ENCODE results near the gene MVB12B. TPM values are rescaled to one million over a fixed set of nuclear protein-coding genes. Genes with fewer than 3 reads are reported as not detected.

Gene MVB12B
- total RNA-seq, 2 experiments from 2014 or later: 14.3 to 15.3 TPM

DNA sequence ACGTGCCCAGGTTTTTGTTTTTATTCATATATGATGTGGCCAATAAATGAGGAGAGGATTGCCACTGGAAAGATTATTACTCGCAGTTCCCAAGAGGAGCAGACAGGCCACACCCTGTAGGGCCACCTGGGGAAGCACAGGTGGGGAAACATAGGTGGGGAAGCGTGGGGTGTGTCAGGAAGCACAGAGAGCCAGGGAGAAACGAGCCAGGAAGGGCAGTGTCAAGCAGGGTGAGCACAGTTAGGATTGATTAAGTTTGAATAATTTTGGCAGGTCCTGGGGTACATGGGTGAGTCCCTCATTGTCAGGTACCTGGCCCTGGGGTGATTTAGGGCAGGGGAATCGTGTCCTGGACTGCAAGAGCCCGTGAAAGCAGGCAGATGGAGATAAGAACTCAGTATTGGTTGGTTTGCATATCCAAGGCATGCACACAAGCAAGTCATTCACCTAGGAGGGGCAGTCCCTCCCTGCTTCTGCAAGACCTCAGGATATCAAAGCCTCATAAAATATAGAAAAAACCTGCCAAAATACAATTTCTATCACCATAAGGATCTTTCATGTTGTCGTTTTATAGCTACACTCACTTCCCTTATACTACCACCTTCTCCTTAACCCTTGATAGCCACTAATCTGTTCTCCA is 22.4 kb downstream of the MVB12B start:
- no peak overlapping the region for H3K27ac ChIP-seq (ENCODE audit: low read depth in 1 of 2, low read length in 2 of 2)
- peaks cover 18% of the 10 kb centered on the region for H3K4me1 Mint-ChIP-seq (ENCODE audit: low read depth)
- no peak overlapping the region for H3K4me3 ChIP-seq (ENCODE audit: low read length)
- POLR2A ChIA-PET: interaction anchor here (1.2 kb wide), 1 partner anchor 23 kb away, joined by 3 read pairs; no protein-coding TSS in a partner anchor
- ATAC-seq (ENCODE audit: poor library complexity) (no peak), DNase-seq (no peak)
- CTCF ChIA-PET: no interaction called here
- H3K36me3 ChIP-seq (ENCODE audit: insufficient read depth, low read length): peaks cover 9% of the 10 kb centered on the region
- TF ChIP-seq, protein P1, sequence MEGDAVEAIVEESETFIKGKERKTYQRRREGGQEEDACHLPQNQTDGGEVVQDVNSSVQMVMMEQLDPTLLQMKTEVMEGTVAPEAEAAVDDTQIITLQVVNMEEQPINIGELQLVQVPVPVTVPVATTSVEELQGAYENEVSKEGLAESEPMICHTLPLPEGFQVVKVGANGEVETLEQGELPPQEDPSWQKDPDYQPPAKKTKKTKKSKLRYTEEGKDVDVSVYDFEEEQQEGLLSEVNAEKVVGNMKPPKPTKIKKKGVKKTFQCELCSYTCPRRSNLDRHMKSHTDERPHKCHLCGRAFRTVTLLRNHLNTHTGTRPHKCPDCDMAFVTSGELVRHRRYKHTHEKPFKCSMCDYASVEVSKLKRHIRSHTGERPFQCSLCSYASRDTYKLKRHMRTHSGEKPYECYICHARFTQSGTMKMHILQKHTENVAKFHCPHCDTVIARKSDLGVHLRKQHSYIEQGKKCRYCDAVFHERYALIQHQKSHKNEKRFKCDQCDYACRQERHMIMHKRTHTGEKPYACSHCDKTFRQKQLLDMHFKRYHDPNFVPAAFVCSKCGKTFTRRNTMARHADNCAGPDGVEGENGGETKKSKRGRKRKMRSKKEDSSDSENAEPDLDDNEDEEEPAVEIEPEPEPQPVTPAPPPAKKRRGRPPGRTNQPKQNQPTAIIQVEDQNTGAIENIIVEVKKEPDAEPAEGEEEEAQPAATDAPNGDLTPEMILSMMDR (IDR thresholded peaks at IDR 0.05): no peak
- H3K4me3 Mint-ChIP-seq: no peak overlapping the region
- no peaks in the 10 kb centered on the region for H3K27me3 Mint-ChIP-seq
- no peaks in the 10 kb centered on the region for H3K4me1 ChIP-seq (ENCODE audit: insufficient read depth, low read length)
- peaks cover 4% of the 10 kb centered on the region for H3K9me3 Mint-ChIP-seq
- H3K27me3 ChIP-seq (ENCODE audit: control insufficient read depth in 1 of 2, insufficient read depth in 2 of 2, low read length in 2 of 2): no peaks in the 10 kb centered on the region
- H3K9me3 ChIP-seq (ENCODE audit: control insufficient read depth in 1 of 2, insufficient read depth in 1 of 2, low read length in 2 of 2): peaks cover 4 to 5% of the 10 kb centered on the region in 2 experiments
- H3K36me3 Mint-ChIP-seq (ENCODE audit: low read depth): peaks cover 48% of the 10 kb centered on the region
- intact Hi-C loops (cut with DNase I, micrococcal nuclease): no loop called here
- H3K27ac Mint-ChIP-seq: no peak overlapping the region

DNA sequence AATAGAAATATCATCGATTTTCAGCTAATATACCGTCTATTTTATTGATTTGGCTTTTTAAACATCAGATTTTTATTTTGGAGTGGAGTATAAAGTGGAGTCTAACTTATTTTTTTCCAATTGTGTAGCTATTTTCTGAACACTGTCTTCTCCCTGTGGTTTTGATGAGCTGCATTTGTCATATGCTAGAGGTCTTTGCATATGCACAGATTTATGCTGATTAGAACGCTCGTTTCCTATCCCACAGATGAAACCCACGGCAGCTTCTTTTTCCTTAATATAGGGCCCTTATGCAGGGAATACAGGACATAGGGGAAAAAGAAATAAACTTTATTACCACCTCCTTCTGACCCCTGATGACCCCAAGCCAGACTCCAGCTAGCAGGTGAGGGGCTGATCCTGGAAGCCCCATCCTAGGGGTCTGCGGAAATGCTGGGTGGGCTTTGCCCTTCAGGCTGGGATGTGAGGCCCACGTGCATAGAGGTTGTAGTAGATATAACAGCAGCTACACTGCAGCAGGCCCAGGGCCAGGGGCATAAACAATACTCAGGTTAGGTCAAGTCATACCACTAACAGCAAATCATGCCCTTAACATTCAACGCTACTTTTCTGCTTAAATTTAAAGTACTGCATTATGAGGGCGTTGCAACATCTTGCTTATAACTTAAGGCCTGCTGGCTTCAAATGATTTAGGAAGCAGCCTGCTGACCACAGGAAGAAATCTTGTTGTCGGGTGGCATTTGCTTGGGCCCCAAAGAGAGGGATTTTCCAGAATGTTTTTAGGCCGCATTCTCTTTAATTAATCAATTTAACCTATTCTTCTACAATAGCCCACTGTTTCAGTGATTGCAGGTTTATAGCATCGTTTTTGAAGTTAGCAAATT is 28.5 kb downstream of the MVB12B start:
- H3K9me3 ChIP-seq (ENCODE audit: control insufficient read depth in 1 of 2, insufficient read depth in 1 of 2, low read length in 2 of 2): peaks cover 4 to 5% of the 10 kb centered on the region in 2 experiments
- ChIA-PET POLR2A (no interaction called here), CTCF (no interaction called here)
- peaks cover 3% of the 10 kb centered on the region for H3K36me3 ChIP-seq (ENCODE audit: insufficient read depth, low read length)
- no peak for DNase-seq
- Mint-ChIP-seq H3K4me1 (ENCODE audit: low read depth) (peaks cover 27% of the 10 kb centered on the region), H3K4me3 (no peak overlapping the region), H3K27ac (no peak overlapping the region), H3K27me3 (no peaks in the 10 kb centered on the region), H3K9me3 (peaks cover 6% of the 10 kb centered on the region), H3K36me3 (ENCODE audit: low read depth) (peaks cover 28% of the 10 kb centered on the region)
- TF ChIP-seq, protein P1 (IDR thresholded peaks at IDR 0.05): no peak
- H3K4me3 ChIP-seq (ENCODE audit: low read length): no peak overlapping the region
- no peaks in the 10 kb centered on the region for H3K4me1 ChIP-seq (ENCODE audit: insufficient read depth, low read length)
- no peak for ATAC-seq (ENCODE audit: poor library complexity)
- no peaks in the 10 kb centered on the region for H3K27me3 ChIP-seq (ENCODE audit: control insufficient read depth in 1 of 2, insufficient read depth in 2 of 2, low read length in 2 of 2)
- intact Hi-C loops (cut with DNase I, micrococcal nuclease): no loop called here
- H3K27ac ChIP-seq (ENCODE audit: low read depth in 1 of 2, low read length in 2 of 2): no peak overlapping the region

DNA sequence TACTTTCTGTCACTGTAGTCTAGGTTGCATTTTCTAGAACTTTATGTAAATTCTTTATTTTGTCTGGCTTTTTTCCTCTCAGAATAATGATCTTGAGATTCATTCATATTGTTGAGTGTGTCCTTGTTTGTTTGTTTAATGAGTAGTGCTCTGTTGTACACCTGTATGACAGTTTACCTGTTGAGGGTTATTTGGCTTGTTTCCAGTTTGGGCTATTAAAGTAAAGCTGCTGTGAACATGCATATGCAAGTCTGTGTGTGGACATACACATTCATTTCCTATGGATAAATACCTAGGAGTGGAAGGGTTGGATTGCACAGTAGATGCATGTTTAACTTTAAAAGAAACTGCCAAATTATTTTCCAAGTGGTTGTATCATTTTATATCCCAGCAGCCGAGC is 30.4 kb downstream of the MVB12B start:
- Mint-ChIP-seq H3K27me3 (no peaks in the 10 kb centered on the region), H3K4me3 (no peak overlapping the region), H3K36me3 (ENCODE audit: low read depth) (peaks cover 34% of the 10 kb centered on the region), H3K27ac (no peak overlapping the region), H3K9me3 (peaks cover 2% of the 10 kb centered on the region), H3K4me1 (ENCODE audit: low read depth) (peaks cover 27% of the 10 kb centered on the region)
- intact Hi-C loops (cut with DNase I, micrococcal nuclease): no loop called here
- DNase-seq (no peak), ATAC-seq (ENCODE audit: poor library complexity) (no peak)
- H3K27me3 ChIP-seq (ENCODE audit: control insufficient read depth in 1 of 2, insufficient read depth in 2 of 2, low read length in 2 of 2): no peaks in the 10 kb centered on the region
- H3K9me3 ChIP-seq (ENCODE audit: control insufficient read depth in 1 of 2, insufficient read depth in 1 of 2, low read length in 2 of 2): peaks cover 7 to 11% of the 10 kb centered on the region in 2 experiments
- no peaks in the 10 kb centered on the region for H3K36me3 ChIP-seq (ENCODE audit: insufficient read depth, low read length)
- no peak overlapping the region for H3K4me3 ChIP-seq (ENCODE audit: low read length)
- TF ChIP-seq, protein P1 (IDR thresholded peaks at IDR 0.05): no peak
- POLR2A ChIA-PET: no interaction called here
- H3K27ac ChIP-seq (ENCODE audit: low read depth in 1 of 2, low read length in 2 of 2): no peak overlapping the region
- no peaks in the 10 kb centered on the region for H3K4me1 ChIP-seq (ENCODE audit: insufficient read depth, low read length)
- CTCF ChIA-PET: no interaction called here

All from CD4-positive, alpha-beta T cell (primary cell).